ENCODE data around the gene TRAF4. TPM values are rescaled to one million over a fixed set of nuclear protein-coding genes. Genes with fewer than 3 reads are reported as not detected.

TRAF4 gene
- total and polyA plus RNA-seq, 9 of the 15 experiments (the other 6 are each of a cell fraction or from before 2014, with no cell fraction given) = 2.4 to 147 (median 72.4) TPM

DNA sequence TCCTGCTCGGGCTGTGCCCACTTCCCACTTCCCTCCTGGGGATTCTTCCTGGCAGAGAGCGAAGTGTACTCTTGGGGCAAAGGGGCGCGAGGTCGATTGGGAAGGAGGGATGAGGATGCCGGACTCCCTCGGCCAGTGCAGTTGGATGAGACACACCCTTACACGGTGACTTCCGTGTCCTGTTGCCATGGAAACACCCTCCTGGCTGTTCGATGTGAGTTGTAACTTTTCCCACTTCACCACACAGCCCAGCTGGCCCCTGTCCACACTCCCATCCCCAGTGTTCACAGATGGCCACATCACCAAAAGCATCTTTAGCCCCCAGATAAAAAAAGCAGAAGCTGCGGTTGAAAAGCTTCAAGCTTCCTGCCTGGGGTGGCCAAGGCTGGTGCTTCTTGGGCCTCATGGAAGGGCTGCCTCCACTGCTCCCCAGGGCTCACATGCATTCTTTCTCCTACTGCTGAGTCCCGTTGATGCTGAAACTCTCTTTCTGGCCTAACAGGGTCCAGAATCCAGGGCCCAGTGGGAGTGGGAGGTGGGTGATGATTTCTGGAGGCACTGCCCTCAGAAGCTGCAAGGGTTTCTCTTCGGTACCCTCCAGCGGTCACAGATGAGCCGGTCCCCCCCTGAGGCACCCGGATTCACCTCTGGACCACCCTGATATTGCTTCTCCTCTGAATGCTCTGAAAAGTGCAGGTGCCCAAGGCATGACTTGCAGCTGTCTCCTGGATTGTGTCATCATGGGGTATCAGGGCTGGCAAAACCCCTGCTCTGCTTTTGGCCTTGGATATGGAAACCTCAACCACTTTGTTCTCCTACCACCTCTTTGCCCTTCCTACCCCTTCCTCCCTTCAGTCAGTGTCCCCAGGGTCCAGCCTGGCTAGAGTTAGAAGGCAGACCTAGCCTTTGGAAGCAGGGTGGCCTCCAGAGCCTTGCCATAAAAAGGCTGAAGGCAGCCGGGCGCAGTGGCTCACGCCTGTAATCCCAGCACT lies 2.2 kb upstream of the TRAF4 start:
- 59% methylated on average over 19 of the region's 19 CpGs for WGBS (ENCODE audit: insufficient coverage, low coverage, missing lambda C conversion rate)
- H3K79me2 ChIP-seq (ENCODE audit: control insufficient read depth, insufficient read depth, low read length) = peaks cover 34% of the 10 kb centered on the region
- H2AFZ ChIP-seq (ENCODE audit: low read depth, low read length) = no peak overlapping the region
- DNase-seq (ENCODE audit: extremely low read depth in 1 of 4, low spot score in 3 of 4) (peak; percentile 20 to 73 (median 50)), FAIRE-seq (peak; percentile 92), ATAC-seq (no peak)
- H3K27me3 ChIP-seq (ENCODE audit: control insufficient read depth in 2 of 2, insufficient read depth in 2 of 2, low read length in 2 of 2) = no peaks in the 10 kb centered on the region
- H3K36me3 ChIP-seq (ENCODE audit: control insufficient read depth, insufficient read depth, low read length) = peaks cover 20% of the 10 kb centered on the region; the same call in 2 of the 3 replicates
- CTCF ChIA-PET (ENCODE audit: low intra/inter-chr PET ratio) = no interaction called here
- H3K9ac ChIP-seq (ENCODE audit: insufficient read depth in 1 of 2, low read depth in 2 of 2, low read length in 2 of 2) = peak overlapping the region in 1 of 2 experiments; percentile 66; a peak in 2 of 4 replicates
- no peaks in the 10 kb centered on the region for H3K9me3 ChIP-seq (replicated peaks; ENCODE audit: control insufficient read depth, insufficient read depth, low read depth, low read length)
- H3K4me3 ChIP-seq = no peak overlapping the region
- peaks cover 45 to 85% of the 10 kb centered on the region in 2 experiments for H3K4me1 ChIP-seq (replicated peaks in 1 of 2; ENCODE audit: control insufficient read depth in 2 of 2, insufficient read depth in 2 of 2, low read length in 2 of 2)
- no peak overlapping the region for H3K4me2 ChIP-seq (ENCODE audit: insufficient read depth, low read length)
- in situ Hi-C loops (cut with MboI) = no loop called here
- no TSS peak for BruUV-seq (replicated peaks)
- H4K20me1 ChIP-seq (replicated peaks; ENCODE audit: control insufficient read depth, insufficient read depth, low read length) = peaks cover 19% of the 10 kb centered on the region
- intact Hi-C loops (cut with micrococcal nuclease) = loop anchor here (5.0 kb wide), 1 partner anchor 94 kb away; the partner anchor contains the start of gene BLTP2
- POLR2A ChIA-PET = interaction anchor here (0.5 to 17.4 kb wide), 4 partner anchors 10 to 1369 kb away, joined by 3 to 367 read pairs (median 12); partner anchors contain the start of genes NEK8, RPL23A and TLCD1
- peak overlapping the region; percentile 19; the same call in 1 of the 3 replicates for H3K27ac ChIP-seq (ENCODE audit: extremely low read depth, low read depth, low read length)
- no peaks in the 10 kb centered on the region for H3K9me1 ChIP-seq (ENCODE audit: control insufficient read depth, insufficient read depth, low read length)
- TF ChIP-seq, protein P1, sequence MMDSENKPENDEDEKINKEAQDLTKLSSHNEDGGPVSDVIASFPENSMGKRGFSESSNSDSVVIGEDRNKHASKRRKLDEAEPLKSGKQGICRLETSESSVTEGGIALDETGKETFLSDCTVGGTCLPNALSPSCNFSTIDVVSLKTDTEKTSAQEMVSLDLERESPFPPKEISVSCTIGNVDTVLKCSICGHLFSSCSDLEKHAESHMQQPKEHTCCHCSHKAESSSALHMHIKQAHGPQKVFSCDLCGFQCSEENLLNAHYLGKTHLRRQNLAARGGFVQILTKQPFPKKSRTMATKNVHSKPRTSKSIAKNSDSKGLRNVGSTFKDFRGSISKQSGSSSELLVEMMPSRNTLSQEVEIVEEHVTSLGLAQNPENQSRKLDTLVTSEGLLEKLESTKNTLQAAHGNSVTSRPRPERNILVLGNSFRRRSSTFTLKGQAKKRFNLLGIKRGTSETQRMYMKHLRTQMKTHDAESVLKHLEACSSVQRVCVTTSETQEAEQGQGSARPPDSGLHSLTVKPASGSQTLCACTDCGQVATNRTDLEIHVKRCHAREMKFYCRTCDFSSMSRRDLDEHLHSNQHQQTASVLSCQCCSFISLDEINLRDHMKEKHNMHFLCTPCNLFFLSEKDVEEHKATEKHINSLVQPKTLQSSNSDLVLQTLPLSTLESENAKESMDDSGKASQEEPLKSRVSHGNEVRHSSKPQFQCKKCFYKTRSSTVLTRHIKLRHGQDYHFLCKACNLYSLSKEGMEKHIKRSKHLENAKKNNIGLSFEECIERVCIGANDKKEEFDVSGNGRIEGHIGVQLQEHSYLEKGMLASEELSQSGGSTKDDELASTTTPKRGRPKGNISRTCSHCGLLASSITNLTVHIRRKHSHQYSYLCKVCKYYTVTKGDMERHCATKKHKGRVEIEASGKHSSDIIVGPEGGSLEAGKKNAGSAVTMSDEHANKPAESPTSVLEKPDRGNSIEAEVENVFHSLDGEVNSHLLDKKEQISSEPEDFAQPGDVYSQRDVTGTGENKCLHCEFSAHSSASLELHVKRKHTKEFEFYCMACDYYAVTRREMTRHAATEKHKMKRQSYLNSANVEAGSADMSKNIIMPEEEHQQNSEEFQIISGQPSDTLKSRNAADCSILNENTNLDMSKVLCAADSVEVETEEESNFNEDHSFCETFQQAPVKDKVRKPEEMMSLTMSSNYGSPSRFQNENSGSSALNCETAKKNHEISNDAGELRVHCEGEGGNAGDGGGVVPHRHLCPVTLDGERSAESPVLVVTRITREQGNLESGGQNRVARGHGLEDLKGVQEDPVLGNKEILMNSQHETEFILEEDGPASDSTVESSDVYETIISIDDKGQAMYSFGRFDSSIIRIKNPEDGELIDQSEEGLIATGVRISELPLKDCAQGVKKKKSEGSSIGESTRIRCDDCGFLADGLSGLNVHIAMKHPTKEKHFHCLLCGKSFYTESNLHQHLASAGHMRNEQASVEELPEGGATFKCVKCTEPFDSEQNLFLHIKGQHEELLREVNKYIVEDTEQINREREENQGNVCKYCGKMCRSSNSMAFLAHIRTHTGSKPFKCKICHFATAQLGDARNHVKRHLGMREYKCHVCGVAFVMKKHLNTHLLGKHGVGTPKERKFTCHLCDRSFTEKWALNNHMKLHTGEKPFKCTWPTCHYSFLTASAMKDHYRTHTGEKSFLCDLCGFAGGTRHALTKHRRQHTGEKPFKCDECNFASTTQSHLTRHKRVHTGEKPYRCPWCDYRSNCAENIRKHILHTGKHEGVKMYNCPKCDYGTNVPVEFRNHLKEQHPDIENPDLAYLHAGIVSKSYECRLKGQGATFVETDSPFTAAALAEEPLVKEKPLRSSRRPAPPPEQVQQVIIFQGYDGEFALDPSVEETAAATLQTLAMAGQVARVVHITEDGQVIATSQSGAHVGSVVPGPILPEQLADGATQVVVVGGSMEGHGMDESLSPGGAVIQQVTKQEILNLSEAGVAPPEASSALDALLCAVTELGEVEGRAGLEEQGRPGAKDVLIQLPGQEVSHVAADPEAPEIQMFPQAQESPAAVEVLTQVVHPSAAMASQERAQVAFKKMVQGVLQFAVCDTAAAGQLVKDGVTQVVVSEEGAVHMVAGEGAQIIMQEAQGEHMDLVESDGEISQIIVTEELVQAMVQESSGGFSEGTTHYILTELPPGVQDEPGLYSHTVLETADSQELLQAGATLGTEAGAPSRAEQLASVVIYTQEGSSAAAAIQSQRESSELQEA (IDR thresholded peaks at IDR 0.05; ENCODE audit: low read depth) = no peak
- TF ChIP-seq JUND (IDR thresholded peaks at IDR 0.05; ENCODE audit: borderline replicate concordance, low read depth, low read length) (peak; percentile 23; the same call in 1 of the 2 replicates), JUND (tag; IDR thresholded peaks at IDR 0.05; ENCODE audit: borderline replicate concordance, low read depth, low read length) (peak; percentile 35; the same call in 1 of the 3 replicates), ZNF584 (CRISPR knock-in tag; IDR thresholded peaks at IDR 0.05; ENCODE audit: low read depth) (peak; percentile 43; the same call in 1 of the 2 replicates), C11orf30 (IDR thresholded peaks at IDR 0.05; ENCODE audit: low read depth) (no peak), POLR3G (IDR thresholded peaks at IDR 0.05; ENCODE audit: extremely low read depth, insufficient read length, insufficient replicate concordance) (no peak), WHSC1 (IDR thresholded peaks at IDR 0.05; ENCODE audit: low read length) (no peak), MED1 (CRISPR knock-in tag; IDR thresholded peaks at IDR 0.05; ENCODE audit: borderline replicate concordance) (no peak), ZNF717 (CRISPR knock-in tag; IDR thresholded peaks at IDR 0.05) (no peak)
- TF ChIP-seq, protein P2, sequence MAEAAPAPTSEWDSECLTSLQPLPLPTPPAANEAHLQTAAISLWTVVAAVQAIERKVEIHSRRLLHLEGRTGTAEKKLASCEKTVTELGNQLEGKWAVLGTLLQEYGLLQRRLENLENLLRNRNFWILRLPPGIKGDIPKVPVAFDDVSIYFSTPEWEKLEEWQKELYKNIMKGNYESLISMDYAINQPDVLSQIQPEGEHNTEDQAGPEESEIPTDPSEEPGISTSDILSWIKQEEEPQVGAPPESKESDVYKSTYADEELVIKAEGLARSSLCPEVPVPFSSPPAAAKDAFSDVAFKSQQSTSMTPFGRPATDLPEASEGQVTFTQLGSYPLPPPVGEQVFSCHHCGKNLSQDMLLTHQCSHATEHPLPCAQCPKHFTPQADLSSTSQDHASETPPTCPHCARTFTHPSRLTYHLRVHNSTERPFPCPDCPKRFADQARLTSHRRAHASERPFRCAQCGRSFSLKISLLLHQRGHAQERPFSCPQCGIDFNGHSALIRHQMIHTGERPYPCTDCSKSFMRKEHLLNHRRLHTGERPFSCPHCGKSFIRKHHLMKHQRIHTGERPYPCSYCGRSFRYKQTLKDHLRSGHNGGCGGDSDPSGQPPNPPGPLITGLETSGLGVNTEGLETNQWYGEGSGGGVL (CRISPR knock-in tag; IDR thresholded peaks at IDR 0.05) = no peak

Measured in K562 (cell line).